Nephron progenitor cell (in vitro differentiated cells): ENCODE results near the gene PSMD3.

Source experiments
- DNase-seq: peaks from one replicate; pipeline ENCODE4 v3.0.0; 2021
- H3K27ac Mint-ChIP-seq: 2 replicates; pipeline ENCODE4 v1.8.0; 2021; ENCODE audit warnings: mild to moderate bottlenecking, moderate library complexity, mixed read lengths
- H3K27me3 Mint-ChIP-seq: 2 replicates; pipeline ENCODE4 v1.8.0; 2021; ENCODE audit warnings: mild to moderate bottlenecking, low read depth, mixed read lengths; ENCODE audit not compliant: poor library complexity
- H3K36me3 Mint-ChIP-seq: 2 replicates; pipeline ENCODE4 v1.8.0; 2021; ENCODE audit warnings: low read depth, mixed read lengths
- H3K4me1 Mint-ChIP-seq: 2 replicates; pipeline ENCODE4 v1.8.0; 2021; ENCODE audit warnings: mixed read lengths
- H3K4me3 Mint-ChIP-seq: 2 replicates; pipeline ENCODE4 v1.8.0; 2021; ENCODE audit warnings: mild to moderate bottlenecking, moderate library complexity, mixed read lengths
- H3K9me3 Mint-ChIP-seq: 2 replicates; pipeline ENCODE4 v1.8.0; 2021; ENCODE audit warnings: mild to moderate bottlenecking, moderate library complexity, mixed read lengths
- TF ChIP-seq, protein P1 (sequence below): fragments of 200-600 bp; sonication (generic); IDR thresholded peaks from 2 replicates; pipeline ENCODE4 v1.5.0; 2021; ENCODE audit warnings: antibody characterized with exemption

PSMD3 gene

DNA sequence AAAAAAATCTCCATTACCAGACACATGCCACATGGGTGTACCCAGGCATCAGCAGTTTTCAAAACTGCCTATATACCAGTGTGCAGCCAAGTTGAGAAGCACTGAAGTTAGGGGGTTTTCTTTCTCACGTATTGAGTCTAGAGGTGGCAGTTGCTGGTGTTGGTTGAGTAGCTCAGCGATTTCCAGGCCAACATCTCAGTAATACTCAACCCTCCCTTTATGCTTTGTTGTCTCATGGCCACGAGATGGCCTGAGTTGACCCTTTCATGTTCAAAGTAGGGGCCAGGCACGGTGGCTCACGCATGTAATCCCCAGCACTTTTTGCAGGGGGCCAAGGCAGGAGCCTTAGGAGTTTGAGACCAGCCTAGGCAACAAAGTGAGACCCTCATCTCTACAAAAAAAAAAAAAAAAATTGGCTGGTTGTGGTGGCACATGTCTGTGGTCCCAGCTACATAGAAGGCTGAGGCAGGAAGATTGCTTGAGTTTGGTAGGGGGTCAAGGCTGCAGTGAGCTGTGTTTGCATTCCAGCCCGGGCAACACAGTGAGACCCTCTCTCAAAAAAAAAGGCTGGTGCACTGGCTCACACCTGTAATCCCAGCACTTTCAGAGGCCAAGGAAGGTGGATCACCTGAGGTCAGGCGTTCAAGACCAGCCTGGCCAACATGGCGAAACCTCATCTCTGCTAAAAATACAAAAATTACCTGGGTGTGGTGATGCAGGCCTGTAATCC lies 42.3 kb upstream of the PSMD3 start:
- H3K9me3 Mint-ChIP-seq, result peaks cover under 1% of the 10 kb centered on the region
- no peak overlapping the region for H3K27ac Mint-ChIP-seq
- TF ChIP-seq, protein P1, sequence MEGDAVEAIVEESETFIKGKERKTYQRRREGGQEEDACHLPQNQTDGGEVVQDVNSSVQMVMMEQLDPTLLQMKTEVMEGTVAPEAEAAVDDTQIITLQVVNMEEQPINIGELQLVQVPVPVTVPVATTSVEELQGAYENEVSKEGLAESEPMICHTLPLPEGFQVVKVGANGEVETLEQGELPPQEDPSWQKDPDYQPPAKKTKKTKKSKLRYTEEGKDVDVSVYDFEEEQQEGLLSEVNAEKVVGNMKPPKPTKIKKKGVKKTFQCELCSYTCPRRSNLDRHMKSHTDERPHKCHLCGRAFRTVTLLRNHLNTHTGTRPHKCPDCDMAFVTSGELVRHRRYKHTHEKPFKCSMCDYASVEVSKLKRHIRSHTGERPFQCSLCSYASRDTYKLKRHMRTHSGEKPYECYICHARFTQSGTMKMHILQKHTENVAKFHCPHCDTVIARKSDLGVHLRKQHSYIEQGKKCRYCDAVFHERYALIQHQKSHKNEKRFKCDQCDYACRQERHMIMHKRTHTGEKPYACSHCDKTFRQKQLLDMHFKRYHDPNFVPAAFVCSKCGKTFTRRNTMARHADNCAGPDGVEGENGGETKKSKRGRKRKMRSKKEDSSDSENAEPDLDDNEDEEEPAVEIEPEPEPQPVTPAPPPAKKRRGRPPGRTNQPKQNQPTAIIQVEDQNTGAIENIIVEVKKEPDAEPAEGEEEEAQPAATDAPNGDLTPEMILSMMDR, result no peak
- no peak for DNase-seq
- H3K27me3 Mint-ChIP-seq, result peaks cover 13% of the 10 kb centered on the region
- H3K4me3 Mint-ChIP-seq, result peak overlapping the region; percentile 36
- H3K36me3 Mint-ChIP-seq, result no peaks in the 10 kb centered on the region
- H3K4me1 Mint-ChIP-seq, result peaks cover 84% of the 10 kb centered on the region

DNA sequence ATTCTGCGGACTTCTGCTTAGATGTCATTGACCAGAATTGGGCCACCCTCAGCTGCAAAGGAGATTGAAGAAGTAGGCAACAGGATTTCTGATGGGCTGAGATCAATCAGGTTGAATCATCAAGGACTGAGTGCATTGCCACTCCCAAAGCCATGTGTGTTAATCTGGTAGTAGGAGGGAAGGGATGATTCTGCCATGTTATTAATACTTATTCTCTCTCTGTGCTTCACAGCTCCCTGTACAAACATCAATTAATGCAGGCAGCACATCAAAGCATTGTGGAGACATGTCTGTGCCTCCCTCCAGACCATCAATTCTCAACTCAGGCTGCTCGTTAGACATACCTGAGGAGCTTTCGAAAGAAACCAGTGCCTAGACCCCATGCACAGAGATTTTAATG lies 41.5 kb upstream of the PSMD3 start:
- no peak overlapping the region for H3K4me3 Mint-ChIP-seq
- TF ChIP-seq, protein P1, result no peak
- H3K27me3 Mint-ChIP-seq, result peaks cover 13% of the 10 kb centered on the region
- no peaks in the 10 kb centered on the region for H3K9me3 Mint-ChIP-seq
- peaks cover 76% of the 10 kb centered on the region for H3K4me1 Mint-ChIP-seq
- no peak overlapping the region for H3K27ac Mint-ChIP-seq
- no peak for DNase-seq
- no peaks in the 10 kb centered on the region for H3K36me3 Mint-ChIP-seq

DNA sequence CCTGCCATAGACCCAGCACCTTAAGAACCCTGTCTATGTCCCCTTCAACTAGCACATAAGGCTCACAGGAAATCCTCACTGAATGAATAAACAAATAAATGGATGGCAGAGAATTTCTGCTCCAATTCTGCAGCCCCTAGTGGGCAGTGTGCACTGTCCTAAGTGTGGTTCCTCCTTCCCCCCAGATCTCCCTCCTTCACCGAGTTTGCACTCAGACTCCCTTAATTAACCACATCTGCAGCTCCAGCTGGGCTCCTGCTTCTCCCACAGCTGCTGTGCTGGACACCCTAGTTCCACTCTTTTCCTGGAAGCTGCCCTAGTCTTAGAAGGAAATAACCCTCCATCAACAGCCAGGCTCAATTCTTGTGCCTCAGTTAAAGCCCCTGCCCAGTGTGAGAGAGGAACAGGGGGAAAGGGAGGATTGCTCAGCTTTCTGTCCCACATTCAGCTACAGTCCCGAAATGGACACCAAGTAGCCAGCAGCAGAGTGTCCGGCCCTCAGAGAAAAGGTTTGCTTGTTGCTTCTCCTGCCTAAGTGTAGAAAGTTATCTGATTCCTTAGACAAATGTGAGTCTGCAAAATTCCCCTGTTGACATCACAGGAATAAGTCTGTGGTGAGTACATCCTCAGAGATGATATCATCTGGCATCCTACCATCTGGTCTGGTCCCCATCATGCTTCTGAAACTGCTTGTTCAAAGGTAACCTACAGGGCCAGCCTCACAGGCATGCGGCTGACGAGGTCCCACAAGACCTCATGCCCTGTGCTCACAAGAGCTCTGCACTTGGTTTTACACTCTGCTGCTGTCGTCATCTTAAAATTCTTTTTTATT lies 40.8 kb upstream of the PSMD3 start:
- Mint-ChIP-seq H3K4me1 (peaks cover 70% of the 10 kb centered on the region), H3K27me3 (peaks cover 13% of the 10 kb centered on the region), H3K27ac (no peak overlapping the region), H3K36me3 (no peaks in the 10 kb centered on the region), H3K4me3 (no peak overlapping the region), H3K9me3 (no peaks in the 10 kb centered on the region)
- no peak for DNase-seq
- TF ChIP-seq, protein P1, result peak; percentile 24

DNA sequence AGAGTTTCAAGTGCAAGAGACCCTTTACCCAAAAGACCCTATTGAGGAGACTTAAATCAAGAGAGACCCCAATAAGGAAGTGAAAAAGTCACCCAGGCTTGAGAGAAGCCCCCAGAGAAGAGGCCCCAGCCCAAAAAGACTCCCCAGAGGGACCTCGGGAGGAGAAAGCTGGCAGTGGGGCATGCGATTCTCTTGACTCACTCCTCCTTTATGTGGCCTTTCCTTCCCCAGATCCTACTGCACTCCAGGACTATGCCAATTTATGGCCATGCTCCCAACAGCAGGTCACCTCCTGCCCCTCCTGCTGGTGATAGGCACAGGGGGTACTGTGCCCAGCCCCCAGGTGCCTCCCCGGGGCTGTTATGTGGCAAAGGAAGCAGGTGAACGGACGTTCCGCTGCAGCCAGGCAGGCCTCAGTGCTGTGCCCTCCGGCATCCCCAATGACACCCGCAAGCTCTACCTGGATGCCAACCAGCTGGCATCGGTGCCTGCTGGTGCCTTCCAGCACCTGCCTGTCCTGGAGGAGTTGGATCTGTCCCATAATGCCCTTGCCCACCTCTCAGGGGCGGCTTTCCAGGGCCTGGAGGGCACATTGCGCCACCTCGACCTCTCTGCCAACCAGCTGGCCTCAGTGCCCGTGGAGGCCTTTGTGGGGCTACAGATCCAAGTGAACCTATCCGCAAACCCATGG lies 36.8 kb upstream of the PSMD3 start:
- TF ChIP-seq, protein P1, result no peak
- Mint-ChIP-seq H3K9me3 (no peaks in the 10 kb centered on the region), H3K27me3 (peaks cover 9% of the 10 kb centered on the region), H3K4me3 (no peak overlapping the region), H3K36me3 (no peaks in the 10 kb centered on the region), H3K27ac (no peak overlapping the region), H3K4me1 (peaks cover 71% of the 10 kb centered on the region)
- DNase-seq, result no peak

DNA sequence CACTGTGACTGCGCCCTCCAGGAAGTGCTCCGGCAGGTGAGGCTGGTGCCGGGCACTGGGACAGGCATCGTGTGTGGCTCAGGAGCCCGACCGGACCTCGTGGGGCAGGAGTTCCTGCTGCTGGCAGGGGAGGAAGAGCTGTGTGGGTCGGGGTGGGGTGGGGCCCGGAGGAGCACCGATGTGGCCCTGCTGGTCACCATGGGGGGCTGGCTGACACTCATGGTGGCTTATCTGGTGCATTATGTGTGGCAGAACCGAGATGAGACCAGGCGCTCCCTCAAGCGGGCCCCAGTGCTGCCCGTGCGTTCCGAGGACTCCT lies 36.3 kb upstream of the PSMD3 start:
- Mint-ChIP-seq H3K27ac (no peak overlapping the region), H3K4me3 (no peak overlapping the region), H3K9me3 (no peaks in the 10 kb centered on the region), H3K36me3 (no peaks in the 10 kb centered on the region), H3K27me3 (peaks cover 9% of the 10 kb centered on the region), H3K4me1 (peaks cover 71% of the 10 kb centered on the region)
- TF ChIP-seq, protein P1, result no peak
- no peak for DNase-seq
